ENCODE measurements around the gene MINDY1.

MINDY1 gene

DNA sequence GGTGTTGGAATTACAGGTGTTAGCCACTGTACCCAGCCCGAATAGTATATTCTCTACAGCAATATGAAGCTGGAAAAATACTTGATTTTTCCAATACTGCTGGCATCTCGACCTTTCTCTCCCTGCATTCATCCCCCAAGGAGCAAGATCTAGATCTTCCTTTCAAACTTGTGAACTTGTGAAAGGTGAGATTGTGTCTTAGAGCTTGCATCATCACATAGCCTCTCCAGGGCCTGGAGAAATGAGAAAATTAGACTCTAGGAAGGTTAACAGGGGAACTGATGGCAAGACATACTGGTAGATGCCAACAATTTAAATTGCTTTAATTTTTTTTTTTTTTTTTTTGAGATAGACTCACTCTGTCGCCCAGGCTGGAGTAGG is 3.6 kb upstream of the MINDY1 start:
- DNase-seq, result no peak

DNA sequence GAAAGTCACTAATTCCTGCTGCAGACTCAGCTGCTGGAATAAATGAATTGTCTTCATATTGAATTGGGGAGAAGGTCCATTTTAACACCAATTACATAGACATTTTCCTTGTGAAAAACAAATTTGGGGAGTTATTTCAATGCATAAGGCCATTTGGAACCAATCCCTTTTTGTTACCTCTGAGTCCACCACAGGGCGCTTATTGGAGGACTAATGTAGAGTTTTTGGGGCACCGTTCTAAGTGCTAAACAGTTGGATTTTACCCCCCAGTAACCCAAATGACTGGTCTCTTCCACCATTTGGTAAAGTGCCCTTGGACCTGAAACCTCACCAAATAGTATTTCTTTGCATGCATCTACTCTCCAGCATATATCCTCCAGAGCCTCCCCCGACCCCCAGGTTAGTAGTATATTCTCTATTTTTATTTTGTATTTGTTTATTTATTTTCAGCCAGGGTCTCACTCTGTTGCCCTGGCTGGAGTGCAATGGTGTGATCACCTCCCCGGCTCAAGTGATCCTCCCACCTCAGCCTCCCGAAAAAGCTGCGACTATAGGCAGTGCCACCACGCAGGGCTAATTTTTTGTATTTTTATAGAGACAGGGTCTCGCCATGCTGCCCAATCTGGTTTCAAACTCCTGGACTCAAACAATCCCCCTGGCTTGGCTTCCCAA is 3.1 kb upstream of the MINDY1 start:
- DNase-seq, result no peak

DNA sequence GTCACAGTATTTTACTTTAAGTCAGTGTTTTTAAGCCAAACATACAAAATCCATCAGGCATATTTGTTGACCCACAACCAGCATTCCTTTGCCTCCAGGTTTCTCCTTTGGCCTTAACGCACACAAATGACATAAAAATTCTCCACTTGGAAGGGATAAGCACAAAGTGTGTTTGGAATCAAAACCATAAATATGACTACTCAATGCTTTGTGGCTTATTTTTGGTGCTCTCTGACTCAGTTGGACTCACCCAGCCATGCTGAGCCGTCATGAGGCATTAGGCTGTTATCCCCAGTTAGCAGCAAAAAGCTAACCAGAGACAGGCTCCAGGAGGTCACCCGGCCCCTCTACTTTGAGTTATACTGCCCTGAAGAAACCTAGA is 2.5 kb upstream of the MINDY1 start:
- DNase-seq, result no peak

DNA sequence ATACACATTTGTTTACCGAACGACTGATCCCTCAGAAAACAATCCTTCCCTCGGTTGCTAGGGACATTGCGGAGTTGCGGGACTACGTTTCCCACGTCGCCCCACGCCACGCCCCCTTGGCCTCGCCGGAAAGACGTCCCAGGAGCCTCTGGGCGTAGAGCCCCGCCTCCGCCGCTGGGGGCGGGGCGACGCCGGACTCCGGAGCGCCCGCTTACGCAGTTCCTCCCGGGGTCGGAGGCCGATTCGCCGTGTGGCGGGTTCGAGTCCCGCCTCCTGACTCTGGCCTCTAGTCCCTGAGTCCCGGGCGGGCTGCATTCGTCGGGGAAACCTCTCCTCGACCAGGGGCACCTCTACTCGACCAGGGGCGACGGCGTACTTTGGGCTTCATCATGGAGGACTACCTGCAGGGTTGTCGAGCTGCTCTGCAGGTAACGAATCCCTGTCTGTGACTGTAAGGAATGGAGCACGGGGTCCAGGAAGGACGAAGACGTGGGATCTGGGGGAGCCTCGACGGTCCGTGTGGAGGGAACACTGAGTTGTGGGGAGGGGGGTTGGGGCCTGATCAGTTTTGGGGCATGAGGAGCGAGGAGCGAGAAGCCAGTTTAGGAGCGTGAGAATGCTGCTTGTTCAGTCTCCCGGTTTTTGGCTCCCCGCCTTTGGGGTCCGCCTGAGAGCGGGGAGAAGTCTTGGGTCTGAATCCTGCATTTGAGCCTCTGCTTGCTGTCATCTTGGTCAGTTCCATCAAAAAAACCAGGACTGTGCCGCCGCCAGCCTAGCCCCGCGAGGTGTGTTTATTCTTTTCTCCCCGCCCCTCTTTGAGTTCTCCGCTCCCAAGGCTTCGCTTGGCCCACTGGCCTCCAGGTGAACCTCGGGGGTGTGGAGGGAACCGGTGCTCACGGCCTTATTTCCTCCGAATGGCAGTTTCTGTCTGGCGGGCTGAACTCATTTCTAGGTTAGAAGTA is 1.8 kb upstream of the MINDY1 start, which contains the start of gene PRUNE1:
PRUNE1 (plus strand) TSS at position 206 of the 962 bp plus-strand sequence; CDS start at position 390, 184 bp downstream.
- DNase-seq, result peak; percentile 97

DNA sequence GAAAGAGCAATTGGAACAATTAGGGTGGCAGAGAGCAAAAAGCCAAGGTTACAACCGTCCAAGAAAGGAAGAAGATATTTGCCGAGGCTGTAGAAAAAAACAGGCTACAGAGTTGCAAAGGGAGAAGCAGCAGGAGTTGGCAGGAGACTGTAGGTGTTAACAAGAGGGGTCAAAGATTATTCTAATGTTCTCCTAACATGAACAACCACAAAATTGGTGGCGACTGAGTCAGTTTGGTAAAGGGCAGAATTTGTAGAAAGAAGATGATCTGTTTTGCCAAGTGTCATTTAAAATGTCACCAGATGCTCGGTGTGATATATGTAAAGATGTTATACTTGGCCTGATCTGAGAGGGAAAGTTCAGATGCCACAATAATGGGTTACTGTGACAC is 1.1 kb upstream of the MINDY1 start:
- DNase-seq, result no peak

DNA sequence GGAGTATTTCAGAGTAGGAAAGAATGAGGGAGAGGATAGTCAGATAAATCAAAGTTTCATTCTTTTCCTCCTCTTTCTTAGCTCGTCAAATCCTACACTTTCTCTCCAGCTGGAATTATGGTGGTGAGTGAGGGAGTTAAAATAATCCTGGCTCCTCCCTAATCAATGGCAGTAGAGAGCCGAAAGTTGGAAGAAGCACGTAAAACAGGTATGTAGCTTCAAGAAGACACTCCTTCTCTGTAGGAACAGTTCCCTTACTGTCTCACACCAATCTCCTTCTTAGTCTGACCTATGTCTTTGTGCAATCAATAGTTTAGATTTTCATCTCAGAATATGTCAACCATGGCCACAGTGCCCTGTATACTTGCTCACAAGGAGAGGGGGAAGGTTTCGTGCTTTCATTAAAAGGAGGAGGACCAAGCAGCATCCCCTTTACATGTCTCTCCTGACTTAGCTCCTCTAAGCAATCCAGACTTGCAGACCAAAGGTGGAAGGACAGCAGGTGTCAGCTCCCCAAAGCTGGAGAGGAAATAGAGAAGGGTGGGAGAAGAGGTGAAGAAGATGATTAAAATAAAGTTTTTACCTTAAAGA is 878 bp downstream of the MINDY1 start:
- no peak for DNase-seq

DNA sequence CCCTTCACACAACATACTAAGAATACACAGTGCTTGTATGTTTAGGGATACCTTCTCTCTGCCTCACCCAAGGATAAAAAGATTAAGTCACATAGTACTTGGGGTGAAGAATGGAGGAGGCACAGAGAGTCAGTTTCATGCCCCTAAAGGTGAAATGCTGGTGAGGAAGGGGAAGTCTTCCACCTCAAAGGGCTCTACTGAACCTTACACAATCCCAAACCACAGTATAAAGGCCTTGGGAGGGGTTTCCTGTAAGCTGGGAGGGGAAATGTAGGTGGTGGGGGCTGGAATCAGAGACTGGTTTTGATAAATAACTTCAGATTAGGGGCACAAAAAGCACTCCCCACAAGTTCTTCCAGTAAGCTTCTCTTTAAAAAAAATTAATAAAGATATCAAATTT is 3.5 kb downstream of the MINDY1 start:
- no peak for DNase-seq

DNA sequence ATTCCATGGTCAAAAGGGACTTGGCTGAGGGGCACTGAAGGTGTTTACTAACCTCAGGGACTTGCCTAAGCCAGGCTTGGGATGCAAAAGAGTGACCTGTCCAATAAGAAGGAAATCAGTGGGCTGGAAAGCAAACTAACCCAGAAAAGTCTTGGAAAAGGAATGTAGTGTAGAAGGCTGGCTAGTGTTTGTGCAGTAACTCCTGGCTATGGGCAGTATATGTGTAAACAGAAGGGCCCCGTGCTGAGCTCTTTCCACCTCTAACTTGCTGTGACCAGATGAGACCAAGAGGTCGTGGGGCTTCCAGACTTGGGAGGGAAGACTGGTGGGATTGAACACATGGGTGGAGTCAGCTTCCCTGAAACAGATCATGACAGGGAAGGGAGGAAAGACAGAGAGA is 4.1 kb downstream of the MINDY1 start:
- no peak for DNase-seq

DNA sequence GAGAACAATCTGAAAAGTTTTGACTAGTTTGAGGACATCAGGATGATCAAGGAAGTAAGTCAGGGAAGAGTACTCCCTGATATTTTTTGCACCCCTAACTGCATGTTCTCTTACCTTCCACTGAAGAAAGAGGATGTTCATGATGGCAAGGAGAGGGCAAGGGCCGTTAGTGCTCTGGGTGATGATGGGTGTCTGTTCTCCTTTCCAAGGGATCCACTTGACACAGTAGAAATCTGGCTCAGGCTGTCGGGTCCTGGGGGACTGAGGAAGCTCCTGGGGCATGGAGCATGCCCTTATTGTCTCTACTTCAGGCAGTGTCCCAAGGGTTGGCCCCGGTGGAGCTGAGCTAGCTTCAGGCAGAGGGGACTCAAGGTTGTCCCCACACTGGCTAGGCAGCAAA is 4.7 kb downstream of the MINDY1 start:
- no peak for DNase-seq

DNA sequence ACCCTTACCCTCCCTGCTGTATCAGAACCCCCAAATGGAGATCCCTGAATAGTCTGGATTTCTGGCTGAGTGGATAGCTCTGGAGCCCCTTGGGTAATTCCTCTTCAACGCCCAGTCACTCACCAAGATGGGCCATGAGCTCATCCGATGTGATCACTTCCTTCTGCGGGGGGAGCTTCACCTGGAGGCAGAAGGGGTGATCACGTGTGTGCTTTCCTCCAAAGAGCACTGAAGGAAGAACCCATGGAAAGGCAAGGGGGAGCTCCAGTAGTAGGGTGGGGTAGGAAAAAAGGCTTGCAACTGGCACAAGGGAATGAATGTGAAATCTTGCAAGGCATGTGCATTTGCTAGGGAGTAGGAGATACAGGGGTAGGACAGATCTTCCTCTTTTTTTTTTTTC is 5.1 kb downstream of the MINDY1 start:
- no peak for DNase-seq

DNA sequence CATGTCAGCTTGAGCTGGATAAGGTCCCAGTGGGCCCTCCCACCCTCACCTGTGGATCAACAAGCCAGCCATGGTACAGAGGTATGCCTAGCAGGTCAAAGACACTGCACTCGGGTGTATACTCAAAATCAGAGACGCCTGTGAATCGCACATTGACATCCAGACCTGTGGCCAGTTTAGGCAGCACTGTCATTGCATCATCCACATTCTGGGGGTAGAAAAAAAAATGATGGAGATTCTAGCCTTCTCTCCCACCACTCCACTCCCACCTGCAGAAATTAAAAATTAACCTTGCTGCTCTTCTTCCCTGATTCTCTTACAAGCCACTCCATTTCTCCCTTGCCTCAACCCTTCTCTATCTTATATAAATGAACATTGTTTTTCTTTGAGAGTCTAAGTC is 6.3 kb downstream of the MINDY1 start:
- DNase-seq, result no peak

DNA sequence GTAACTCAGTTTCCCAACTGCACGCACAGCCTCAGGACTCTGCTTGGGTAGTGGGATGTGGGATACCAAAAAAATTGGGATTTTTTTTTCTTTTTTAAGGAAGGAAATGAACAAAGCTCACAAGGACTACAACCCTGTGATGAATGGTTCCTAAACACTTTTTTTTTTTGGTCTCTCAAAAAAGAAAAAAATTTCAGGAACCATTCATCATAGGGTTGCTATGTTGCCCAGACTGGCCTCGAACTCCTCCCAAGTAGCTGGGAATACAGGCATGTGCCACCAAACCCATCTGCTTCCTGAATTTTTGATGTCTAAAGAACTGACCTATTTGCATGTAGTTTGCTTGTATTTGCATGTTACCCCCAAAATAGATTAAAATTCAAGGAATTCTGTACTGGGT is 6.8 kb downstream of the MINDY1 start:
- no peak for DNase-seq

DNA sequence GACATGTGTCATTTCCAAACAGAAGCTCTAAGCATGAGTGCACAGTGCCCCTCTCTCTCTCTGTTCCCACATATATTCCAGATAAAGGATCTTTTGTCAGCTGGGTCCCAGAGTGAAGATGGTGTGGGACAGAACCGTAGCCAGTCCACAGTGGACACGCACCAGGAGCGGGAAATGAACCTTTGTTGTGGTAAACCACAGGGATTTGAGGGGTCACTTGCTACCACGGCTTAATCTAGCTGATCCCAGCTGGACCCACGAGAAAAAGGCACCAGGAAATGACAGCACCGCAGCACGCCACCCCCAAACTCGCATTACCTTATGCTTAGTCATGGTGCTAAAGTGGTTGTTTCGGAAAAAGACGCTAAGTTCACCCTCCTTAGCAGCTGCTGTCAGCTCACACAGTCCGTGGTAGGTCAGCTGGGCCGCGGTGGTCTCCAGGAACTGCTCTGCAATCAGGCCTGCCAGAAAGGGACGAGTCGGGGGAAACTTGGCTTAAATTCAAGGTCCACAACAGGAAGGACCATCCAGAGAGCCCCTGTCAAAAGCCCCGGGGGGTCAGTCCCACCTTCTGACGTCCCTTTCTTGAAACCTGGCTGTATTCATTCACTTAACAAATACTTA is 7.5 kb downstream of the MINDY1 start:
- DNase-seq, result no peak

DNA sequence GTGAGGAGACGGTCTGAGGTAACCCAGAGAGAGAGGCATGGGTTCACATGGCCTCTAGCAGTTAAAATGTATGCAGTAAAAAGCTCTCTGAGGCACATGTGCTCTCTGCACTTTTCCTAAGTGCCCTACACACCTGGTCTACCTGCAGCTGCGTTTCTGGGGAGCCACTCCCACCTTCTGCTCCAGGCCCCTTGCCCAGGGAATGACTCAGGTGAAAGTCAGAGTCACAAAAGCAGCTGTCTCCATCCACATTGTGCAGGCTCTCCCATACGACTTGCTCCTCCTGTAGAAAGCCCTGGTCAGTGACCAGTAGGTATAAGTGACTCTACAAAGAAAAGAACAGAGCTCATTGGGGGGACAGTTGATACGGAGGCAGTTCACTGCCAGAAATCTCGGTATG is 8.8 kb downstream of the MINDY1 start:
- no peak for DNase-seq

DNA sequence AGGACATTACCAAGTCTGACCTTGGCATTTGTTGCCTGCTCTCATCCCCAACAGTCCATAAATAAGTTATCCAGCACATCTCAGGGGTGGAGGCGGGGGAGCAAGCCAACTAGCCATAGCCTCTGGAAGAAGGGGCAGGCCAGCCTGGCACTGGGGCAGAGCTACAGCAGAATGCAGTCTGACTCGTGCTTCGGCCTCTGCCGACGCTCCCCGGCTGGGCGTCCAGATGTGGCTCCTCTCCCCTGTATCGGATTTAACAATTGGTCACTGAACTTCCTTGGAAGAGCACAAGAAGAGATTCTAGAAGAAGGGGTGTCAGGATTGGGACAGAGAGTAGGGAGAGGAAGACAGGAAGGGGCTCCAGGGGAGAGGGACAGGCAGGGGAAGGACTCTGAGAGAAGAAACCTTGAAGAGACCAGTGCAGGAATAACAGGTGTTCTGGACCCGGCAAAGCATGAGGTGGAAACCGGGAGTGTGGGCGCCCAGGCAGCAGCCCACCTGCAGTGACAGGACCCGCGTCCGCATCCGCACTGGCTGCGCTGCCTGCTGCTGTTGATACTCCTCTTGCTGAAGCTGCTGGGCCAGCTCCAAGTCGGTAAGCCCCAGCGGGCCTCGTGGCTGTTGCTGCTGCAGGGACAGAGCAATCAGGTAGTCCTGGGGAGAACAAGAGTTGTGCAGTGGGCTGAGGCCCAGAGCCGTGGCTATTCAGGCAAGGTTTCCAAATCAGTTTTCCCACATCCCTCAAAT is 9.4 kb downstream of the MINDY1 start:
- no peak for DNase-seq

DNA sequence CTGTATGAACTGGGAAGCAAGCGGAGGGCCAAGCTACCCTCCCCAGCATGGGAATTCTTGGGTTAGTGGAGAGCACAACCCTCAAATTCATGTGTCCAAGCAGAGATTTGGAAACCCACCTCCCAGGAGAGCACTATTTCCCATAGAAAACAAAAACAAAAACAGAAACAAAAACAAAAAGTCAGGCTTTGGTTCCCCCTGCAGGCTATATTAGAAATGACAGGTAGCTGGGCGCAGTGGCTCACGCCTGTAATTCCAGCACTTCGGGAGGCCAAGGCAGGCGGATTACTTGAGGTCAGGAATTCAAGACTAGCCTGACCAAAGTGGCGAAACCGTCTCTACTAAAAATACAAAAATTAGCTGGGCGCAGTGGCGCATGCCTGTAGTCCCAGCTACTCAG is 10.8 kb downstream of the MINDY1 start:
- no peak for DNase-seq

DNA sequence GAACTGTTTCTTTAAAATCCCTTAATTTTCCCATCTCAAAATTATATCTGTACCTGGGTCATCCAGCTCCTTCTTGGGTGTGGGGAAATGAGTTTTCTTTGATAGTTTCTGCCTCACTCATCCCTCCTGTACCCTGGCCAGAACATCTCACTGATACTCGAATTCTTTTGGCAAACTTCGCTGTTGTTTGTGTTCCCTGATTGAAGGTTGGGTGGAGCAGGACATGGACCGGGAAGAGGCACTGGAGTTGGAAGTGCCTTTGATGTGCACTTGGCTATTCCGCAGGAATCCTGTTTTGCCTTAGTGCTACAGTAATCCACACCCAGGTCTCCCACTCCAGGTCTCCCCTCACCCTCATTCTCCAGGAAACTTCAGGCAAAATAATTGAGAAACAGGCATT is 11.2 kb downstream of the MINDY1 start:
- DNase-seq, result no peak

DNA sequence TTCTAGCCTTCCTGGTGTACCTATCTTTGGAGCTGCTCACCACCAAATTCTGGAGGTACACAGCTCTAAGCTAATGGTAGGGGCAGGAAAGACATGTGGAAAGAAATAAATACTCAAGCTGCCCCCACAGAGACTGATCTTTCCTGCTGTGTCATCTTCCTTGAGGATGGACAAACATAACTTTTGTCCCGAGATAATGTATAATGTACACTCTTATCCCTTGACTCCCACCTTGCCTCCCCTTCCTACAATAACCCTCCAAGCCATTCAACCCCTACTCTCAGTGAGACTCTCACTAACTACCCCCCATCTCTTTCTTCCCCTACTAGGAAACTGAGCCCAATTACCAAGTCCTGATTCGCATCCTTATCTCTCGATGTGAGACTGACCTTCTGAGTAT is 12.5 kb downstream of the MINDY1 start:
- DNase-seq, result no peak

DNA sequence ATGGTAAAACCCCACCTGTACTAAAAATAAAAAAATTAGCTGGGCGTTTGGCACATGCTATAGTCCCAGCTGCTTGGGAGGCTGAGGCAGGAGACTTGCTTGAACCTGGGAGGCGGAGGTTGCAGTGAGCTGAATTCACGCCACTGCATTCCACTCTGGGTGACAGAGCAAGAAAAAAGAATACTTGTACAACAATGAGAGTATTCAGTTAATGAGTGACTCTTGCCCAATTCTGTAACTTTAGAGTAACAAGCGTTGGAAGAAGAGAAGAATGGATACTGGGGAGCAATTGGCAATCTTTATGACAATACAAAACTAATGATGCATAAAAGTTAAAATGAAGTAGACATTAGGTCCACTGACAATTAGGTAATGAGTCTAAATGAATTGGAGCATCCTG is 14.1 kb downstream of the MINDY1 start:
- no peak for DNase-seq

DNA sequence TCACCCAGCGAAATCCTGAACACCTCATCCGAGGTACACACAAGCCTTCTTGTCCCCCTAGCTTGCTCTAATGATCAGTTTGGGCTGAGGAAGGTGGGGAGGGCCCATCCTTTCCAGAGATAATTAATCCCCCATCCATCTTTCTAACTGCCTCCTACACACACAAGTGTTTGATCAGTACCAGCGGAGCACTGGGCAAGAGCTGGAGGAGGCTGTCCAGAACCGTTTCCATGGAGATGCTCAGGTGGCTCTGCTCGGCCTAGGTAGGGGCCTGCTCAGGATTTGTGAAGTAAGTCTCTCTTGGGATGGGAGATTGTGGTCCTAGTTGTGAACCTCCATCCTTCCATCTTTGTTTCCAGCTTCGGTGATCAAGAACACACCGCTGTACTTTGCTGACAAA is 18.8 kb downstream of the MINDY1 start:
- peak; percentile 41 for DNase-seq

DNA sequence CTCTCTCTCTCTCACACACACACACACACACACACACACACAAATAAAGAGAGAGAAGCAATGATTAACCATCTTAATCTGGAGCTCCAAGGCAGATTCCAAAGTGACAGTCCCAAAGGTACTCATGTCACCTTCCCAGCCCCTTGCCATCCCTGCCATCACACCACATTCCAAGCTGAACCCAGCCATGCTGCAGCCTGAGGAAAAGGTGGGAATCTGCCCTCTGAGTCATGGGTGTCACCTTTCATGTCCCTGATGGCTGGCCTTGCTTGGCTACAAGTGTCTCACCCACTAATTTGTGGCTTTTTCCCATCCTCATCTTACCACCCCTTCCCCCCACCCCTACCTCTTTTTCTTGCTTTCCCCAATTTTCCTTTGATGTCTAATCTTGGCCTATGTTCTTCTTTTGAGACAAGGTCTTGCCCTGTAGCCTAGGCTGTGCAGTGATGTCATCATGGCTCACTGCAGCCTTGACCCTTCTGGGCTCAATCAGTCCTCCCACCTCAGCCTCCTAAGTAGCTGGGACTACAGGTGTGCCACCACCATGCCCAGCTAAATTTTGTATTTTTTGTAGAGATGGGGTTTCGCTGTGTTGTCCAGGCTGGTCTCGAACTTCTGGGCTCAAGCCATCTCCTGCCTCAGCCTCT is 21.4 kb downstream of the MINDY1 start:
- no peak for DNase-seq
